NCI-H524 (cell line): ENCODE data around the gene PSMA5.
A peak's percentile ranks its signal among the peaks of the same experiment; 100 is the strongest.
"Not testable (repeated sequence)": the region's sequence is repeated elsewhere in the genome, so short reads cannot be mapped to it uniquely, and the experiment has no call there.

Experiments
- DNase-seq, 2 experiments: peaks; one replicate each; lab custom pipeline; 2025; lab: John Stamatoyannopoulos, UW

PSMA5 gene

DNA sequence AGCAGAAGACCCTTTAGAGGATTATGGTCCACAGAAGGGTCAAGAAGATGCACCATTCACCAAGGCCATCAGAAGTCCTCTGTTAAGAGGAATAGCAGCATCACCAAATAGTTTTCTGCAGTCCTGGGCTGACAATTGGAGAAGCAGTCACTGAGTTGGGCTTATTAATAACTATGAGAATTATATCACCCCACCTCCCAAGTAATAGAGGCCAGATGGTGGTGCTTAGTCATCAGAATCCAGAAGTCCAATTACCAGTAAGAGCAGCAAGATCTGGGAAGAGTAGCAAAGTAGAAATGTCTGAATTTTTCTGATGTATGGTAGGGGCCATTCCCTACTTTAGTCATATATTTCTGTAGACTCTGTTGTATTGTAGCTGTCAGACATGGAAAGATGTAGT is 6.1 kb upstream of the PSMA5 start:
- DNase-seq, result peak in 1 of 2 experiments; percentile 51

DNA sequence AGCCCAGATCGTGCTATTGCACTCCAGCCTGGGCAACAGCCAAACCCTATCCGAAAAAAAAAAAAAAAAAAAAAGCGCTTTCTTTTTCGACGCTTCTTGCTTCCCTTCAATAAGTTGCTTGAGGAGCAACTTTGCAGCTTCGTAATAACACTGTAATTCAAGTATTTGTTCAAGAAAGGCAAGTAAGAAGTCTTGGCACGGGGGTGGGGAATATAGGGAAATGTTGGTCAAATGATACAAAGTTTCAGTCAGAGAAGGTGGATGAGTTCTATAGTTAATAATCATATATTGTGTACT is 871 bp upstream of the PSMA5 start:
- no peak for DNase-seq

DNA sequence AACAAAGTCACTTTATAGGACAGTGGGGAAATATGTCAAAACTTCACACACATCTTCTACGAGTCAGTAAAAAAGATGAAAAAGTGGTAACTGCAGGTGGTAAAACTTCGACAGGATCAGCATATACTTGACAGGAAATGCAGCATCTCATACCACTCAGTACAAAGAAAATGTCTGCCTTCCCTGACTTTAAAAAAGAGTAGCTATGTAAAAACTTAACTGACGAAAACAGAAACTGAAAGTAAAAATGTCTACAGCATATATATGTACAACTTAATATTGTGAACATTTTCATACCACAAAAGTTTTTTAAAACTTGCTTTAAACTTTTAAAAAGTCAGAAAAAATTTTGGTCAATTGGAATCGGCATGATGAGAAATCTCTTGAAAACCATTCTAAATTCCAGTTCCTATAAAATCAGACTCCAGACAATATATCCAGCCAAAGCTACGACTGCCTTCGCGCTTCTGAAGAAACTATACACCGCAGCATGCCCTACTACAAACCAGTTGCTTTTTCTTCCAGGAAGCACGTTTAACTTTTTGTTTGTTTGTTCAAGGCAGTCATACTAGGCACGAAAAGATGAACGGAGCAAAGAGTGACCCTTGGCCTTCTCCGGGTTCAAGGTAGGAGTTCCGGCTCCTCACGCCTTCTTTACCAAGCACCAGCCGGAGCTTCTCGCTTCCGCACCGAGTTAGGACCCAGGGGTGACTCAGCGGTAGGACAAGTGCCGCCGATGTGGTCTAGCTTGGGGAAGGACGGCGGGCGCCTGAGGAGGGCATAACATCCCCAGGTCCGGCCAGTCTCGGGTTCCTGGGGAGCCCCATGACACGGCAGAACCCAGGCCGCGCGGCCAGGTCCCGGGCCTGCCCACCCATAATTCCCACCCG is 612 bp downstream of the PSMA5 start:
- DNase-seq, result peak in 1 of 2 experiments; percentile 36

DNA sequence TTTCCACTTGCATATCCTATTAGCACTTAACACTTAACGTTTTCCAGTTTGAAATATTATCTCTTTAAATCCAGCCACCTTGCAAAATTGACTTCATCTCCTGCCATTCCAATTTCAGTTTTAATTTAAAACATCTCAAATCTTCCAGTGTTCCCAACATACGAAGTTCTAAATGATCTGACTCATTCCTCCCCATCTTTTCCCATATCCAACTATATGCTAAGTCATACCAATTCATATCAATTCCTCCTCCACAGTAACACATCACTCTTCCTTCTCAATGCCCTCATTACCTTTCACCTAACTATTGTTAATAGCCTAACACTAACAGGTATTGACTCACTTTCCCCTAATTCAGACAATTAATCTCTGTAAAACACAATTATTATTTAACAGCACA is 2.8 kb downstream of the PSMA5 start:
- no peak for DNase-seq

DNA sequence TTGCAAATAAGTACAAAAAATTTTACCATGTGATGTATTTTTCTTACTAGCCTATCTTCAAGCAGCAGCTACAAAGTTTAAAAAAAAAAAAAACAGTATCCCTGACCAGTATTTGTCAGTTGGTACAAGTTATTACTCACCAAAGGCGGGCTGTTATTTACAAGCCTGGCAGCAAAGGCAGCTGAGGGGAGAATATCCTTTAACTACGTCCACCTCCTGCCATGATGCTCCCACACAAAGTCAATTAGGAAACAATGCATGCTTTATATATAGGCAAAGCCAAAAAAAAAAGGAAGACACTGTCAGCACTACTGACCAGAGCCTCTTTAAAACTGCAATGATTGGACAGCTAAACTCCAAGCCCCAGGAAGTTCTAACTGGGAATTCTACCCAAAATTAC is 13.7 kb downstream of the PSMA5 start:
- DNase-seq, result no peak

DNA sequence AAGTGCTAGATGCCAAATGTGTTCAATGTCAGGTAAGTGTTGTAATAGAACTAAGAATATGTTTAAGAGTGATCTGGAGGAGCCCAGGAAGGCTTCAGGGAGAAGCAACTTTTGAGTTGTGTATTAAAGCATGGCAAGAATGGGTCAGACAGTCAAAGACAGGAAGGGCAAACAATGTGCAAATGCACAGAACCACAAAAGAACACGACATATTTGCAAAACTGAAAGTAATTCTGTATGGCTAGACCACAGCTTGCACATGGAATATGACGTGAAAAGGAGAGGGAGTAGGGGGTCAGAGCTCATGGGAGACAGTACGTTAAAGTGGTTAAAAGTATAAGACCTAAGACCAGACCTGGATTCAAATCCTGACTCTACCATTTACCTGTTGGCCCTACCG is 21.4 kb downstream of the PSMA5 start:
- no peak for DNase-seq

DNA sequence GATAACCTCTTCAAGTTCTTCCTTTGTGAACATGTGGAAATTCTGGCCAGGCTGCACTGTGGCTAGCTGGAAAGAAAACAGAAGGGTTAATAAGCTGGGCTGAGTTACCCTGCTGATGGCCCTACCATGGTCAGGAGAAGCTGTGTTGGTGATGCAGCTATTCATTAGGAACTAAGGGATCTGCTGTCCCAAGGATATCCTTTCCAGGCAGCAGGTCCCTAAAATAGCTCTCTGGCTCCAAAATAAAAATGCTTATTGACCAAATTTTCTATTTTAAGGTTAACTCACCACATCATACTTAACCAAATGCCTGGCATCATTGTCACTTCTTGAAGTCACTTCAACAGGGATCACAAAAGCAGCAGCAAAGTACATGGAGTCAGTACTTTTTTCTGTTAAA is 24.2 kb downstream of the PSMA5 start:
- DNase-seq, result no peak

DNA sequence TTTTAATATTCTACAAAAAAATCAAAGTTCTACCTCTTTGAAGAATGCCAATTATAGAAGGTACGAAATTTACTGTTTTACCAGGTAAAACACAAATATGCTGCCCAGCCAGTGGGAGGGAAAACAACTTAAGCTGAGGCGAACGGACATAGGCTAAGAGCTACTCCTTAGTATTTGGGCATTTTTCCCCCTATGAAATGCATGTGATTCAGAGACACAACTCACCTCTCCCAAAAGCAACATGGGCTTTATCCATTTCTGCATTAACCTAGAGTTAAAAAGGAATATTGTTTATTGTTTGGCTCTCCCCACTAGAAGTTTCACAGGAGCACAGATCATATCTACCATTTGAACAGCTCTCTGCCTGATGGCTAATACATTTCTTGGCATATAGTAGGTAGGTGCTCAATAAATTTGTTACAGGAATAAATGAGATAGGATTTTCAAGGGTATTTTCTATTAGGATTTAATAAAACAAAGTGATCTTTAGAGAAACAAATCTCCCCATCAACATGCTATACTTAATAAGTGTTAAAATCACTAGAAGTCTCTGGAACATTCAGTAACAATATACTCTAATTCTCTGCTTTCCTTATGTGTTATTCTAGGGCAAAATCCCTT is 26.1 kb downstream of the PSMA5 start:
- DNase-seq, result no peak

DNA sequence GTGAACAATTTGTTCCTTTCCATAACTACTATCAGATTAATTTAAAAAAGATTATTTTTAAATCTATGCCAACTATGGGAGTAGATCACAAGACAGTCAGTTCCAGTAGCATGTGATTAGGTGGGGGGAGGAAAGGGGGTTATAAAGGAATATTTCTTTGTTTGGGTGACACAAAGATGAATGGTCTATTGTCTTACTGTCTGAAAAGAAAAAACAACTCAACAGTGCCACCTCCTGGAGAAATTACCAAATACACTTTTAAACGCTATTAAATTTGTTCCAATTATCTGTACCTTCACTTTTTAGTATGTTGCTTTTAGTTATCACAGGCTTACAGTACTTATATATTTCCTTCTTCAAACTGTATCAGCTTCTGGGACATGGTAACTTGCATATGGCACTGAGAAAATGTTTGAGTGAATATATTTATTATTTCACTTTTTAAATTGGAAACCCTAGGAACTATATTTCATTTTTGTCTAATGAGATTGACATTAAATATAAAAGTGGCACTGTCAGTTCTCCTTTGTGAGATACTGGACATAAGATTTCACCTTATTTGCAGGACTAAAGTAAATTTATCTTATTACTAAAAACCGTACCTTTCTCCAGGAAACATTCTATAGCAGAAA is 26.8 kb downstream of the PSMA5 start:
- DNase-seq, result peak; percentile 19 to 75

DNA sequence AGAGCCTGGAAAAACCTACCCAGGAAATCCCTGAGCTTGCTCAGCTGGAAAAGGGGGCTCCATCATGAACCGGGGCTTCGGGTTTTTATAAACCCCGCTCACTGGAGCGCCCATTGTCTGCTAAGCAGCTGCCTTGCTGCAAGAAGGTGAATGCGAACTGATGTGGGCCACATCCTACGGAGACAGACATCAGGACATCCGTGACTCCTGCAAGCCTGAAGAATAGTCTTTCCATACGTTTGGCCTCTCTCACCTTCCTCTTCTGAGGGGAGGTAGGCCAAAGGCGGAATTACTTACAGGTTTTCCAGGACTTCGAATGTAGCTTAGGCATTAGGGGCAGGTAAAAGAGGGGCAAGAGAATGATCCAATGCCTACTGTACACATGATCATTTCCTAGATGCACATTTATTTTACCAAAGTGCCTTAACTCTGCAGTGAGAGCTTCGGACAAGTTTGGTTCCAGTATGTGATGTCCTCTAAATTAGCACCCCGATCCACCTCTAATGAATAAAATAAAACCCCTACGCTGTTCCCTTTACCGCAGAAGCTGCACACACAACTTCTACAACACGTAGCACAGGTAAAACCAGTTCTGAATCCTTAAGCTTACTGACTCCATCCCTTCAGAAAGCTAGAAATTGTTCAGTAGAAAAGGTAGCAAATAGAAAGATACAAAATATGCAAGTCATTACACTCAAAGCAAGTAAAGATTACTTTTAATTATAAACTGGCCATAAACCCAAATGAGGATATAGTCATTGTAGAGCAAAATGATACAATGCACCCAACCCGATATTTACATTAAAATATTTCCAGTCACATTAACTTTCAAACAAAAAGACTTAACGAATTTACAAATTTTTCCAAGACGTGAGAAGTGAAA is 27.7 kb downstream of the PSMA5 start:
- DNase-seq, result no peak

DNA sequence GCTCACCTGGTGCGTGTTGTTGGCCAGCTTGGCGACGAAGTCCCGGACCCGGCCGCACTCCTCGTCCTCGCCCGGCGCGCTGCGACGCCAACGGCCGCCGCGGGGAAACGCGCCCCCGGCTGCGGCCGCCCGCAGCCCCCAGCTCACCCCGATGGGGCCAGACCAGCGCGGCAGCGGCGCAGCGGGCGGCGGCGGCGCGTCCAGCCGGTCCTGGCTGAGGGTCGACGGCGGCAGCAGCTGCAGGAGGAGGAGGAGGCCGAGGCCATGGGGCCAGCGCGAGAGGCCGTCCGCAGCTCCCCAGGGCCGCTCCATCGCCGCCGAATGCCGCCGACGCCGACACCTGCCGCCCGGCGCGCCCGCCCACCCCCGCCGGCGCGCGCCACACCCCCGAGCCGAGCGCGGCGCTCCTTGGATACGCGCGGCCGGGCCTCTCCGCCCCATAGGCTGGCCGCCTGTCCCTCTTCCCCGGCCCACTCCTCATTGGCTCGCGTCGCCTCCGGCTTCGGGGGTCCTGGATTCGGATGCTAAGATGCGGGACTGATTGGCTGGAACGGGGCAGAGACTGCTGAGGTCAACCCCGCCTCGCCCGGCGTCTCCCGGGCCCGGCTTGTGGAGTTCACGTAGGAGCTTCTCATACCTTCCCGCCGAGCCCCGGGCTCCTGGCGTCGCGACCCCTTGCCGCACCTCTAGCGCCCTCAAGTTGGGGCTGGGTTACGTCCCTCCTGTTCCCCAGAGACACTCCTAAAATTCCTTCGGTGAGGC is 28.5 kb downstream of the PSMA5 start, which contains the start of gene SORT1:
TSS of gene SORT1 (minus strand) at position 338 of the 762 bp plus-strand sequence. CDS start at position 312, 26 bp downstream.
- peak; percentile 95 for DNase-seq

DNA sequence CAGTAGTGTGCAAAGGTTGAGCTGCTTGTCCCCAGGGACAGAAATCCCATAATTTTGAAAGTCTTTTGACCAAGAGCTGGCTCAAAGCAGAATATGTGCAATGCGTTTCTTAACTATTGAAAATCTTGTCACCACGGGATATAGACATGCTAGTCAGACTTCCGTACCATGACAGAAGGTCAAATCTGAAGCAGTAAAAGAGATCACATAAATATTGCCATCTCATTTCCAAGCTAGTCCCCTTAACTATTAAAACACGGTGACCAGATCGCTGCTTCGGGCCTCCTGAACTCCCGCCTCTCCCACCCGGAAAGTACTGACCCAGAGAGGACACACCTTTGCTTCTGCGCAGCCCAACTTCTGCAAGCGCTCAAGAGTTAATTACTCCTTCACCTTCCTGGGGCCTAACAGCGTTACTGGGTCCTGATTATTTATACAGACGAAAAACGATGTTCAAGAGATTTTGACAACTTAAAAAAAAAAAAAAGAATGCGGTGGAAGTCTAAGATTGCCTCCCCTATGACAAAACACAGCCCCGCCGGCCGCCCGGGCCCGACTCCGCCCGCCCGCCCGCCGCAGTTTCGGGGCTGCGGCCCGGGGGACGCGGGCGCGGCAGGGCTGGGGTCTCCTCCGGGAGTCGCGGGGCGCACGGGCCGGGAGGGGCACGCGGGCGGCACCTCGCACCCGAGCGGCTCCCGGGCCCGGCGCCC is 29.2 kb downstream of the PSMA5 start:
- DNase-seq, result peak in 1 of 2 experiments; percentile 22

DNA sequence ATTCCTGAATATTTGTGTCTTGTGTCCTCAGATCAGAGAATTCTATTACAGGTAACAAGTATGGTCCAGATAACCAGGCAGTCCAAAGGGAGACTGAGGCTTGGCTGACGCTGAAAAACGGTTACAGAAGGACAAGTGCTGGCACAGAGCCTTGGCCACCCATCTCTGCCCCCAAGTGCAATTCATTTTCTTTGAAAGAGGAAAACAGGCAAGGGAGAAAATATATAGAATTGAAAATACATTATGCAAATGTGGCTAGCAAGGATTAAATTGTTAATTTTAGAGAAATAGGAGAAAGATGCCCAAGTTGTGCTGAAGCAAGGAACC is 29.8 kb downstream of the PSMA5 start:
- DNase-seq, result no peak

DNA sequence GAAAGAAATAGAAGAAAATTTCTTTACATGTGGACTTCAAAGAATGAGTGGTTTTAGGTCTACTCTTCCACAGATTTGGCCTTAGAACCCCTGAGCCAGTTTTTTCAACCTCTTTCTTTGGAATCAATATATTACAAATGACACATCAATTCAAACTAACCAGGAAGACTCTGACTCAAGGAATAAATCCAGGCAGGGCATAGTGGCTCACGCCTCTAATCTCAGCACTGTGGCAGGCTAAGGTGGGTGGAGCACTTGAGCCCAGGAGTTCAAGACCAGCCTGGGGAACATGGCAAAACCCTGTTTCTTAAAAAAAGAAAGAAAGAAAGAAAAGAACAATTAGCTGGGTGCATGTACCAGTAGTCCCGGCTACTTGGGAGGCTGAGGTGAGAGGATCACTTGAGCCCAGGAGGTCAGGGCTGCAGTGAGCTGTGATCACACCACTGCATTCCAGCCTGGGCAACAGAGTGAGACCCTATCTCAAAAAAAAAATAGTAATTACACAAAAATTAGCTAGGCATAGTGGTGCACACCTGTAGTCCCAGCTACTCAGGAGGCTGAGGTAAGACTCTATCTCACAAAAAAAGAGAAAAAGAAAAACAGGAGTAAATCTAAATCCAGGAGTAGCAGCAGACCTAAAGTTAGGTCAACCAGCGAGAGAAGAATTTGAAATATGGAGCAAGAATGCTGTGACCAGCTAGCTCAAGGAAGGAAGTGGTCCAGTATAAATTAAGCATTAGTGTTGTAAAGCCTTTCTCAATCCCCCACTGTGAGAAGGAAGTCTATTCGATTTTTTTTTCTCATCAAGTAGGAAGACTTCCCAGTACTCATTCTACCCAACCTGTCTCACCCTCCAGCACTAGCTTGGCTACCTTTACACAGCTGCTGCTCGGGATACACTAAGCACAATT is 30.4 kb downstream of the PSMA5 start:
- no peak for DNase-seq

DNA sequence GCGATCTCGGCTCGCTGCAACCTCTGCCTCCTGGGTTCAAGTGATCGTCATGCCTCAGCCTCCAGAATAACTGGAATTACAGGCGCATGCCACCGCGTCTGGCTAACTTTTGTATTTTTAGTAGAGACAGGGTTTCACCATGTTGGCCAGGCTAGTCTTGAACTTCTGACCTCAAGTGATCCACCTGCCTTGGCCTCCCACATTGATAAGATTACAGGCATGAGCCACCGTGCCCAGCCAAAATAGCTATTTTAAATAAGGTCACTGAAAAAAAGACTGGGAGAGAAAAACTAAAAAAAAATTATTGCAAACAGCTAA is 31.0 kb downstream of the PSMA5 start:
- DNase-seq, result not testable (repeated sequence)

DNA sequence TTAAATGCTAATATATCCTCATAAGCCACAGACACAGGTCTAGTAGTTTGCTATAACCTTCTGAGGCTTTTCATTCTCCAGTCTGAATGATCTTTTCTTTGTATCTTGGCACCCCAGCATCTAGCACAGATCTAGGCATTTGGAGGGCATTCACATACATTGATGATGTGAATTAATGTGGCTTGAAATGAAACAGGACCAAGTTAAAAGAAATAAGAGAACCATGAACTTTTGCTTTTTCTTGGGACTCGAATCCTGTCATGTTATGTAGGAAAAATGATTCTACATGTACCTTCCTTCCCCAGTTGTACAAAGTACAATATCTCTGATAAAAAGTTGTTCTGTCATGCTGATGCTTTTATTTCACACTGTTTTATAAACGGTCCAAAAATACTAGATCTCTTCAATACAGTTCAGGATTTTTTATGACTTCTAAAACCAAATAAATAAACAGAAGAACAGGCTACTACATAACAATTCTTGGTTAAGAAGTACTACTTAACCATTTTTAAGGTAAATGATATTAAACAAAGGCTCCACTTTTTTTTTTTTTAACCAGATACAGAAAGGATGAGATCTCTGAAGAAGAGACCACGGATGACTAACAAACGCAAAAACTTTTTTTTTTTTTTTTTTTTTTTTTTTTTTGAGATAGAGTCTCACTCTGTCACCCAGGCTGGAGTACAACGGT is 31.5 kb downstream of the PSMA5 start:
- DNase-seq, result no peak

DNA sequence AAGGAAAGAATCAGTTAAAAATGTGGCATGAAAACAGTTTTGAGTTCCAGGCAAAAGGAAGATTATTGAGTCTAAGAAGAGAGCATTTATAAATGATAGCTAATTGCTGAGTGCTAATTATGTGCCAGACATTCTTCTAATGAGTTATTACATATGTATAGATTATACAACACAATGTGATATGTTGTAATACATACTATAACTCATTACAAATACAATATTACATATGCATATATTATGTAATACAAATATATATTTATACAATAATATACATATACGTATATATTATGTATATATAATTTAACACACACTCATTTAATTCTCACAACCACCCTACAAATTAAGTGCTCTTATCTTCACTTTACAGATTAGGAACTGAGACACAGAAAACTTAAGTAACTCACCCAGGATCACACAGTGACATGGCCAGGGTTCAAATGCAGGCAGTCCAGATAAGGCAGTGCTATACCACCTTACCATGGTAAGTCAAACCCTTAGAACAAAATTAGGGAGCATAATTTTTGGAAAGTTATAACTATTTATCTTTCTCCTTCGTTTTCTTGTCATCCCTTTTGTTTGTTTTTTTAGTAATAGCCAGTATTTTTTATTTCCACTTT is 32.5 kb downstream of the PSMA5 start:
- DNase-seq, result no peak

DNA sequence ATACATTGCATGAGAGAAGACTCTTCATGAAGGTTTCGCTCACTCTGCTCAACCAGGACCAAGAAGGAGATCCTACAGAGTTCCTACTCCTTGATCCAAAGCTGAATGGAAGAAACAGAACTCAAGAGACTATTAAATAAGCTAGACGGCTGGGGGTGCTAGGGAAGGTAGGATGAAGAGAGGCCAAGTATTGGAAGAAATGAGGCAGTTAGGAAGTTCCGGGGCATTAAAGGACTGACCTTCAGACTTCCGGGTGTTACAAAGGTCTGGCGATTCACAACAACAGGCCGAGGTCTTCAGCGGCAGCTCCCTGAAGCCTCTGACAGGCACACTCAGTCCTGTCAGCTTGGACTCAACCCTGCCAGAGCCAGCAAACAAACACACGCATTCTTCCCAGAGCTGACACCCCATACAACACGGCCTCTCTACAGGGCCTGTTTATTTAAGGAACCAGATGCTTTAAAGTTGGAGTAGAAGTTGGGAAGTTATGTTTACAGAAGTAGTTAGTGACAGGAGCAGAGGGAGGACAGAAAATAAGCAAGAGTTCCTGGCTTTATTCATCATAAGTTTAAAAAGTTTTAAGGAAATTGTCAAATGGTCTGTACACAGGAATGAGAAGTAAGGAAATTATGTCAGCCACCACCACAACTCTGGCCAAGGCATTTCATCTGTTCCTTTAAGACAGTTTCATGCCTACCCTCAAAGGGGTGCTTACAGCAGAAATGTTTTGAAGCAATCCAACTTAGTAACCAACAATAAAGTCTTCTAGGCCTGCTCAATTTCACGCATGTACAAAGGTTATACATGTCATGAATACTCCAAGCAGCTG is 33.2 kb downstream of the PSMA5 start:
- DNase-seq, result no peak
